ENCODE data around the gene CEP170B. TPM values are rescaled to one million over a fixed set of nuclear protein-coding genes. Genes with fewer than 3 reads are reported as not detected.

Gene CEP170B
- total RNA-seq, 2 experiments from 2014 or later = 3.9 to 4.0 TPM

DNA sequence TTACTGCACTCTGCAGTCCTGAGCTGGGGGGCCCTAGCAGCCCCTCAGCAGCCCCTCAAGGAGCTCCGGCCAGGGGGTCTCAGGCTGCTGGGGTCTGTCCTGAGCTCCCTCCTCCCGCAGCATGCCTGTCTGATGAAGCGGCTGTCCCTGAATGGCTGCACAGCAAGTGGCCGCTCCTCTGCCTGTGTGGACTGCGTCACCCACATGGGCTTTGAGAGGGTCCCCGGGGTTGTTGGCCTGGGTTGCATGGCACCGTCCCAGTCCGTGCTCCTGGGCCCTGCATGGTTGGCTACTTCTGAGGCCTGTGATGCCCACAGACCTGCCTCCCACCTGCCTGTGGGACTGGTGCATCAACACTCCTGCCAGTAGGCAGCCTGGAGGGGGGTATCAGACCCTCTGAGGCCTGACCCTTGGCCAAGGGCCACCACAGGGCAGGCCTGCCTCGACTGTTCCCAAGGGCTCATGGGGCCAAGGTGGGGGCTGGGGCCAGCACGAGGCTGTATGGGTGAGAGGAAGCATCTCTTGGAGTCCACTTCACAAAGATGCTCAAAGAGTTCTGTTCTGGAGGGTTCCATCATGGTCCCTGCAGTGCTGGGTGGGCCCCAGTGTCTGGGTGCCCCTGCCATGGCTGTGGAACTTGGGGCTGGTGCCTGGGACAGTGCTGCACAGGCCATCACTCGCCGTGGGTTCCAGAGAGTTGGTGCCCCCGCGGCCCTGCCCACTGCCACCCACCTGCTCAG is 12.2 kb downstream of the CEP170B start:
- H3K9me3 Mint-ChIP-seq (ENCODE audit: low read depth) = no peaks in the 10 kb centered on the region
- intact Hi-C loops (cut with DNase I, micrococcal nuclease) = no loop called here
- DNase-seq (no peak), ATAC-seq (no peak)
- ChIA-PET CTCF (no interaction called here), POLR2A (no interaction called here)
- H3K36me3 Mint-ChIP-seq (ENCODE audit: low read depth) = no peaks in the 10 kb centered on the region
- H3K27ac Mint-ChIP-seq = no peak overlapping the region
- H3K27me3 Mint-ChIP-seq = no peaks in the 10 kb centered on the region
- no peak overlapping the region for H3K4me3 Mint-ChIP-seq
- no peaks in the 10 kb centered on the region for H3K4me1 Mint-ChIP-seq

DNA sequence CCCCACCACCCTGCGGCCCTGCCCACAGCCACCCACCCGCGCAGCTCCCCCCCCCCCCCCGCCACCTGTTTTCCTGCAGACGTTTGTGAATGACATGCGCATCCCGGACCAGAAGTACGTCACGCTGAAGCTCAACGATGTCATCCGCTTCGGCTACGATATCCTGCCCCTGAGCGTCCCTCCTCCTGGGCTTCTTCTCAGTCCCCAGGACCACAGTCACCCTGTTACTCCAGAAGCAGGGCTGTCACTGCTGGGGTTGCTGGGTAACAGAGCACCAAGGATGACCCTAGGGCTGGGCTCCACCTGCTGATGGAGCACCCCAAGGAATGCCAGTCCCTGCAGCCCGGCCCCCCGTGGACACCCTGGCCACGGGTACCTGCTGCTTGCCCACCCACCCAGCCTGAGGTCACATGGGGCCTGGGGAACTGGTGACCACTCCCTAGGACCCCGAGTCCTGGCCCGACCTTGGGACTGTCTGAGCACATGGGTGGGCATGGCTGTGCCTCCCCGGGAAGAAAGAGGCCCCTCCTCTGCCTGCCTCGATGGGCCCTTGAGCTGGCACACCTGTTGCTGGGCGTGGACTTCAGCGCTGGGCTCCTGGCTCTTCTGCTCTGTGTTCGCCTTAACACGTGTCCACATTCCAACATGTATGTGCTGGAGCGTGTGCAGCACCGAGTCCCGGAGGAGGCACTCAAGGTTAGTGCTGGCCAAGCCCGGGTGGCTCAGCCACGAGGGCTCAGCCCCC is 12.9 kb downstream of the CEP170B start:
- Mint-ChIP-seq H3K4me1 (no peaks in the 10 kb centered on the region), H3K4me3 (no peak overlapping the region), H3K27ac (no peak overlapping the region), H3K36me3 (ENCODE audit: low read depth) (no peaks in the 10 kb centered on the region), H3K9me3 (ENCODE audit: low read depth) (no peaks in the 10 kb centered on the region), H3K27me3 (no peaks in the 10 kb centered on the region)
- intact Hi-C loops (cut with DNase I, micrococcal nuclease) = no loop called here
- ATAC-seq = no peak
- POLR2A ChIA-PET = no interaction called here
- no peak for DNase-seq
- CTCF ChIA-PET = no interaction called here

GRCh38 chr14:104878582-104878981 is 13.5 kb downstream of the CEP170B start:
- Mint-ChIP-seq H3K4me1 (no peaks in the 10 kb centered on the region), H3K36me3 (ENCODE audit: low read depth) (no peaks in the 10 kb centered on the region), H3K4me3 (no peak overlapping the region), H3K9me3 (ENCODE audit: low read depth) (no peaks in the 10 kb centered on the region), H3K27ac (no peak overlapping the region), H3K27me3 (no peaks in the 10 kb centered on the region)
- intact Hi-C loops (cut with DNase I, micrococcal nuclease) = no loop called here
- ChIA-PET CTCF (no interaction called here), POLR2A (no interaction called here)
- ATAC-seq (no peak), DNase-seq (no peak)

DNA sequence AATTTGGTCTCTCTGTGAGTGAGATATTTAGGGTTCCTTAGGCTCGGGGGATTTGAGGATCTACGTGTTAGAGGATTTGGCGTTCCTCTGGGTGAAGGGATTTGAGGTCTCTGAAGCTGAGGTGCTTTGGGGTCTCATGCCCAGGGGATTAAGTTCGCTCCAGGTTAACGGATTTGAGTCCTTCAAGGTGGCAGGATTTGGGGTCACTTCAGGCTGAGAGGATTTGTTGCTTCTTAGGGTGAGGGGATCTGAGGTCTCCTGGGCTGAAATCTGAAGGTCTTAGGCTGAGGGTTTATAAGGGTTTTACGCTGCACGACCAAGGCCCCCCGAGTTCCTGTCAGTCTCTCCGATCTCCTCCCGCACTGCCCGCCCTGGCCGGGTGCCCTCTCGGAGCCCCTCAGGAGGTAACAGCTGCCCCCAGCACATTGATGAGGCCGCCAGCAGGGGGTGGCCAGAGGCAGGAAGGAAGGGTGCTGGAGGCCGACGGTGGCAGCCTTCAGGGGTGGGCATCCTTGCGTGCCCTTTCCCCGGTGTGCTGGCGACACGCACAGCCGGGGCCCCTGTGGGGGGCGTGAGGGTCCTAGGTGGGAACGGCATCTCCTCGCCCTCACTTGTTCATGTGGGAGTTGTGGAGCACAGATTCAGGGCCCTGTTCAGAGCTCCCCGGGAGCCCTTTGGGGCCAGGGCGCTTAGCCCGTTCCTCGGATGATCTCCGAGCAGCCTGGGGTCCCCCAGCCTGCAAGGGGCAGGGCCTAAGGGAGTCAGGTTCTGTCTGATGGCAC is 14.3 kb downstream of the CEP170B start:
- Mint-ChIP-seq H3K36me3 (ENCODE audit: low read depth) (no peaks in the 10 kb centered on the region), H3K4me1 (no peaks in the 10 kb centered on the region), H3K4me3 (no peak overlapping the region), H3K27ac (no peak overlapping the region), H3K27me3 (no peaks in the 10 kb centered on the region), H3K9me3 (ENCODE audit: low read depth) (no peaks in the 10 kb centered on the region)
- CTCF ChIA-PET = interaction anchor here (0.6 kb wide), 1 partner anchor 1158 kb away, joined by 3 read pairs; no protein-coding TSS in a partner anchor
- ATAC-seq (no peak), DNase-seq (no peak)
- POLR2A ChIA-PET = no interaction called here
- intact Hi-C loops (cut with DNase I, micrococcal nuclease) = no loop called here

DNA sequence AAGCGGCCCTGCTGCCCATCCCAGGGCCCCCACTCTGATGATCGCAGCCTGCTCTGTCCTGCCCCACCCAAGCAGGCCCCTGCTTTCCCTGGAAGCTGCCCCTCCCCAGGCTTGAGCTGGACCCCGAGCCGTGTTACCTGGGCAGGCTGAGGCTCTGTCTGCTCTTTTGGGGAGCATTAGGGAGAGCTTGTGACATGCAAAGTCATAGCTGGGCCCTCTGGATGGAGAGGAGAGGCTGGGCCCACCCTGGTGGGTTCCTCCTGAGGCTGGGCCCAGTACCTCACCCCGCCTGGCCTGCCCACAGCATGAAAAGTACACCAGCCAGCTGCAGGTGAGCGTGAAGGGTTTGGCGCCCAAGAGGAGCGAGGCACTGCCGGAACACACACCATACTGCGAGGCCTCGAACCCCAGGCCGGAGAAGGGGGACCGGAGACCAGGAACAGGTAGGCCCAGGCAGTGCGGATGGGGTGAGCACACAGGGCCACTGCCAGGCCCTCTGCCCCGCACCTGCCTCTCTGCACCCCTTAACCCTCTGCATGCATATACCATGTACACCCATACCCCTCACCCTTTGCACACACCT is 15.0 kb downstream of the CEP170B start:
- H3K9me3 Mint-ChIP-seq (ENCODE audit: low read depth) = no peaks in the 10 kb centered on the region
- POLR2A ChIA-PET = no interaction called here
- ATAC-seq = no peak
- H3K27me3 Mint-ChIP-seq = no peaks in the 10 kb centered on the region
- no peaks in the 10 kb centered on the region for H3K36me3 Mint-ChIP-seq (ENCODE audit: low read depth)
- H3K4me1 Mint-ChIP-seq = no peaks in the 10 kb centered on the region
- no peak overlapping the region for H3K27ac Mint-ChIP-seq
- CTCF ChIA-PET = no interaction called here
- intact Hi-C loops (cut with DNase I, micrococcal nuclease) = no loop called here
- no peak overlapping the region for H3K4me3 Mint-ChIP-seq
- no peak for DNase-seq

DNA sequence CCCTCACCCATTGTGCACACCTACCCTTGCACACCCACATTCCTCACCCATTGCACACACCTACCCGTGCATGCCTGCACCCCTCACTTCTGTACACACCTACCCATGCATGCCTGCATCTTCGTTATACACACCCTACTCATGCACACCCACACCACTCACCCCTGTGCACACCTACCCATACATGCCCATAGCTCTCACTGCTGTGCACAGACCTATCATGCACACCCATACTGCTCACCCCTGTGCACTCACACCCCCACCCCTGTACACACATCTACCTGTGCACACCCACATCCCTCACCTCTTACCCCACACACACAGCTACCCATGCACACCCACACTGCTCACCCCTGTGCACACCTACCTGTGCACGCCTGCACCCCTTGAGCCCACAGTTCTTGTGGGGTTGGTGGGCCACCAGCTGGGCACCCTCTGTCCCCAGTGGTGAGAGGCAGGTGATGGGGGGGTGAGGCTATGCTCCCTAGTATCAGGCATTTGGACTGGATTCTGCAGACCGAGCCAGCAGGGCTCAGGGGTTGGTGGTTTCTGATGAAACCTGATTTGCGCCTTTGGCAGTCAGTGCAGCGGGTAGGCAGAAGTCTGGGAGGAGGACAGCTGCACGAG is 15.6 kb downstream of the CEP170B start:
- H3K36me3 Mint-ChIP-seq (ENCODE audit: low read depth) = no peaks in the 10 kb centered on the region
- H3K27me3 Mint-ChIP-seq = no peaks in the 10 kb centered on the region
- no peaks in the 10 kb centered on the region for H3K9me3 Mint-ChIP-seq (ENCODE audit: low read depth)
- ChIA-PET CTCF (interaction anchor here (0.6 kb wide), 1 partner anchor 92 kb away, joined by 3 read pairs; no protein-coding TSS in a partner anchor), POLR2A (no interaction called here)
- intact Hi-C loops (cut with DNase I, micrococcal nuclease) = no loop called here
- H3K27ac Mint-ChIP-seq = no peak overlapping the region
- ATAC-seq (no peak), DNase-seq (no peak)
- no peak overlapping the region for H3K4me3 Mint-ChIP-seq
- H3K4me1 Mint-ChIP-seq = no peaks in the 10 kb centered on the region

- no peaks in the 10 kb centered on the region for H3K36me3 Mint-ChIP-seq (ENCODE audit: low read depth)
- CTCF ChIA-PET = interaction anchor here (0.6 kb wide), 1 partner anchor 92 kb away, joined by 3 read pairs; no protein-coding TSS in a partner anchor
- no peak for DNase-seq
- no peaks in the 10 kb centered on the region for H3K27me3 Mint-ChIP-seq
- H3K4me1 Mint-ChIP-seq = no peaks in the 10 kb centered on the region
- intact Hi-C loops (cut with DNase I, micrococcal nuclease) = no loop called here
- H3K27ac Mint-ChIP-seq = no peak overlapping the region
- ATAC-seq = no peak
- POLR2A ChIA-PET = no interaction called here
- H3K9me3 Mint-ChIP-seq (ENCODE audit: low read depth) = no peaks in the 10 kb centered on the region
- H3K4me3 Mint-ChIP-seq = no peak overlapping the region
Observed at GRCh38 chr14:104881369-104881979, 16.4 kb downstream of the CEP170B start.

DNA sequence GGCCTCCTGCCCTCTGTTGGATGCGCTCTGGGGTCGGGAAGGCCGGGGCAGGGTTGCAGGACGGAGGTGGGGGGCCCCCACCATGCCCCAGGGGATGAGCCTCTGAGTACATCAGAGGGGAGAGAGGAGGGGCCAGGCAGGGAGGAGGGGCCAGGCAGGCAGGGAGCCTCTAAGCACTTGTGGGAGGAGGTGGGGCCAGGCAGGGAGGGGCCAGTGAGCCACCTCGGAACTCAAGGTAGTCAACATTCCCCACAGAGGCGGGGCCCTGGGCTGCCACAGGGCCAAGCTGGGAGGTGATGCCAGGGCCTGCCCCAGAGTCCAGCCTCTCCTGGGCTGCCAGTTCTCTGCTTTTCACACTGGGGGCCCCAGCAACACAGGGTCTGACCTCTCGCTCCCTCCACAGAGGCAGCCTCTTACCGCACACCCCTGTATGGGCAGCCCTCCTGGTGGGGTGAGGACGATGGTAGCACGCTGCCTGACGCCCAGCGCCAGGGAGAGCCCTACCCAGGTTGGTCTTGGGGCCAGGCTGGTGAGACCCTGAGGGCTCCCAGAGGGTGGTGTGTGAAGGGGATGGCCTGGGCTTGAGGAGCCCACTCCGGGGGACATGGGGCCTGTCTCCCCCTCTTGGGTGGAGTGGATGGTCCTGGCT is 17.4 kb downstream of the CEP170B start:
- peak; percentile 82 for ATAC-seq
- no peaks in the 10 kb centered on the region for H3K36me3 Mint-ChIP-seq (ENCODE audit: low read depth)

DNA sequence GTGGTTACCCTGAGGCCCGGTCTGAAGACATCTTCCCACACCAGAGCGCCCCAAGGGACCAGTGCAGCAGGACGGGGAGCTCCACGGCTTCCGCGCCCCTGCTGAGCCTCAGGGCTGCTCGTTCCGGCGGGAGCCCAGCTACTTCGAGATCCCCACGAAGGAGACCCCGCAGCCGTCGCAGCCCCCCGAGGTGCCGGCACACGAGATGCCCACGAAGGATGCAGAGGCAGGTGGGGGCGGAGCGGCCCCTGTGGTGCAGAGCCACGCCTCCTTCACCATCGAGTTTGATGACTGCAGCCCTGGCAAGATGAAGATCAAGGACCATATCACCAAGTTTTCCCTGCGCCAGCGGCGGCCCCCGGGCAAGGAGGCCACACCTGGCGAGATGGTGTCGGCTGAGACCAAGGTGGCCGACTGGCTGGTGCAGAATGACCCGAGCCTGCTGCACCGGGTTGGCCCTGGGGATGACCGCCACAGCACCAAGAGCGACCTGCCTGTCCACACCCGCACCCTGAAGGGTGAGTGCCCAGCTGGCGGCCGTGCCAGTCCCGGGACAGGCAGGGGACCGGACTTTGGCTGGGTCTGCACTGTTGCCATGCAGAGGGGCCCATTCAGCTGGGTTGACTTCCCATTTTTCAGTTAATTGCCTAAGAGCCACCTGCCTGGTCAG is 18.1 kb downstream of the CEP170B start:
- DNase-seq (peak; percentile 4), ATAC-seq (no peak)
- H3K27me3 Mint-ChIP-seq = no peaks in the 10 kb centered on the region
- no peaks in the 10 kb centered on the region for H3K36me3 Mint-ChIP-seq (ENCODE audit: low read depth)
- H3K4me3 Mint-ChIP-seq = no peak overlapping the region
- ChIA-PET POLR2A (no interaction called here), CTCF (no interaction called here)
- no peaks in the 10 kb centered on the region for H3K9me3 Mint-ChIP-seq (ENCODE audit: low read depth)
- H3K4me1 Mint-ChIP-seq = no peaks in the 10 kb centered on the region
- H3K27ac Mint-ChIP-seq = no peak overlapping the region
- intact Hi-C loops (cut with DNase I, micrococcal nuclease) = no loop called here

More for the DNA sequence above, 17.4 kb downstream of the CEP170B start:
- POLR2A ChIA-PET = no interaction called here
- H3K27me3 Mint-ChIP-seq = no peaks in the 10 kb centered on the region
- H3K9me3 Mint-ChIP-seq (ENCODE audit: low read depth) = no peaks in the 10 kb centered on the region
- H3K4me1 Mint-ChIP-seq = no peaks in the 10 kb centered on the region
- H3K4me3 Mint-ChIP-seq = no peak overlapping the region
- CTCF ChIA-PET = no interaction called here
- H3K27ac Mint-ChIP-seq = no peak overlapping the region
- intact Hi-C loops (cut with DNase I, micrococcal nuclease) = no loop called here
- peak; percentile 59 for DNase-seq

DNA sequence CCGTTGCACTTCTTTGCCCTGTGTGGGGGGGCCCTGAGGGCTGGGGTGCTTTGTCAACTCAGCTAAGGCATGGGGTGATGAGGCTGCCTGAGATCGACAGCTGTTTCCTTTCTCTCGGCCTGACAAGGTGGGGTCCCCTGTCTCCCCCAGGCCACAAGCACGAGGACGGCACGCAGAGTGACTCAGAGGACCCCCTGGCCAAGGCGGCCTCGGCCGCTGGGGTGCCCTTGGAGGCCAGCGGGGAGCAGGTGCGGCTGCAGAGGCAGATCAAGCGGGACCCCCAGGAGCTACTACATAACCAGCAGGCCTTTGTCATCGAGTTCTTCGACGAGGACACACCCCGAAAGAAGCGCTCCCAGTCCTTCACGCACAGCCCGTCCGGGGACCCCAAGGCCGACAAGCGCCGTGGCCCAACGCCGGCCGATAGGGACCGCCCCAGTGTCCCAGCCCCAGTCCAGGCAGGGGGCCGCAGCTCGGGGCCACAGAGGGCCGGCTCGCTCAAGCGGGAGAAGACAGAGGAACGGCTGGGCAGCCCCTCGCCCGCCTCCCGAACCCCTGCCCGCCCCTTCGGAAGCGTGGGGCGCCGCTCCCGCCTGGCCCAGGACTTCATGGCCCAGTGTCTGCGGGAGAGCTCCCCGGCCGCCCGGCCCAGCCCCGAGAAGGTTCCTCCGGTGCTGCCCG is 18.8 kb downstream of the CEP170B start:
- ChIA-PET POLR2A (no interaction called here), CTCF (no interaction called here)
- DNase-seq (peak; percentile 4), ATAC-seq (no peak)
- H3K9me3 Mint-ChIP-seq (ENCODE audit: low read depth) = no peaks in the 10 kb centered on the region
- intact Hi-C loops (cut with DNase I, micrococcal nuclease) = no loop called here
- H3K36me3 Mint-ChIP-seq (ENCODE audit: low read depth) = no peaks in the 10 kb centered on the region
- no peak overlapping the region for H3K4me3 Mint-ChIP-seq
- no peaks in the 10 kb centered on the region for H3K27me3 Mint-ChIP-seq
- no peaks in the 10 kb centered on the region for H3K4me1 Mint-ChIP-seq
- H3K27ac Mint-ChIP-seq = no peak overlapping the region
